Spleen (tissue), 7 donors: Measurements from ENCODE around the gene TPPP3.

ENCODE experiments used
- POLR2AphosphoS5 ChIP-seq, 3 donors: sonication (generic); formaldehyde crosslinking; IDR thresholded peaks; one replicate each; pipeline ENCODE4 v1.5.1; 2017; ENCODE audit warnings: antibody characterized with exemption in 3 of 3
- TF ChIP-seq, protein P1 (sequence below), 11 experiments: fragments of 200-600 bp in 7 of 11; fragments of 450-650 bp in 4 of 11; sonication (generic) in 4 of 11; IDR thresholded peaks in 8 of 11; conservative IDR thresholded peaks in 3 of 11; 1 replicate in 7 of 11; 2 replicates in 4 of 11; pipeline versions ENCODE4 v1.4.0 to v1.8.0; 2016 to 2021; ENCODE audit warnings: antibody characterized with exemption in 11 of 11, inconsistent platforms in 4 of 11, mild to moderate bottlenecking in 1 of 11
- donor health status: DM: no; HTN: no; CAD: no; lungs with moderate emphysema.
- donor health status: DM: no; HTN: no; CAD: no.
- donor health status: DM: no; HTN: no; CAD: no.

- TF ChIP-seq, protein P1, sequence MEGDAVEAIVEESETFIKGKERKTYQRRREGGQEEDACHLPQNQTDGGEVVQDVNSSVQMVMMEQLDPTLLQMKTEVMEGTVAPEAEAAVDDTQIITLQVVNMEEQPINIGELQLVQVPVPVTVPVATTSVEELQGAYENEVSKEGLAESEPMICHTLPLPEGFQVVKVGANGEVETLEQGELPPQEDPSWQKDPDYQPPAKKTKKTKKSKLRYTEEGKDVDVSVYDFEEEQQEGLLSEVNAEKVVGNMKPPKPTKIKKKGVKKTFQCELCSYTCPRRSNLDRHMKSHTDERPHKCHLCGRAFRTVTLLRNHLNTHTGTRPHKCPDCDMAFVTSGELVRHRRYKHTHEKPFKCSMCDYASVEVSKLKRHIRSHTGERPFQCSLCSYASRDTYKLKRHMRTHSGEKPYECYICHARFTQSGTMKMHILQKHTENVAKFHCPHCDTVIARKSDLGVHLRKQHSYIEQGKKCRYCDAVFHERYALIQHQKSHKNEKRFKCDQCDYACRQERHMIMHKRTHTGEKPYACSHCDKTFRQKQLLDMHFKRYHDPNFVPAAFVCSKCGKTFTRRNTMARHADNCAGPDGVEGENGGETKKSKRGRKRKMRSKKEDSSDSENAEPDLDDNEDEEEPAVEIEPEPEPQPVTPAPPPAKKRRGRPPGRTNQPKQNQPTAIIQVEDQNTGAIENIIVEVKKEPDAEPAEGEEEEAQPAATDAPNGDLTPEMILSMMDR (IDR thresholded peaks at IDR 0.05 in 8 of 11, conservative IDR thresholded peaks at IDR 0.05 in 3 of 11): no peak
- TF ChIP-seq POLR2AphosphoS5 (IDR thresholded peaks at IDR 0.05): no peak
These were observed 26.6 kb upstream of the TPPP3 start for GRCh38 chr16:67419931-67420330.
